ENCODE results near the gene HYAL2.

DNA sequence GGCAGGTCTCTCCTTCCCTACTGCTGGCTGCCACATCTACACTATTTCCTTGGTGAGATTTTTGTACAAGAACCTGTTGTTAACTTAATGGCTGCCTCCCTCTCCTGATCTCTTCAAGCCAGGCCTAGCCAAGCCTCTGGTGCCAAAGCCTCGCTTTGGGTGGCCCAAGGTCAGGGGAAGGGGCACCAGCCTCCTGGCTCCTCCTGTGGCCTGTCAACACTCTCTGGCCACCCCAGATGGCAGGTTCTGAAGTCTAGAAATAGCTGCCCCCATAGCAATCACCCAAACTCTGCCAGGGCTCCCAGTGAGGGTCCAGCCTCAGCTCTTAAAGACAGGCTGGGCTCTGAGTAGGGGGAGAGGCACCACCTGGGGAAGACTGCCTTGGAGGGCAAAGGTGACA, 35.3 kb downstream of the HYAL2 start:
- TF ChIP-seq RARB (CRISPR knock-in tag; IDR thresholded peaks at IDR 0.05) (no peak), ZC3H10 (CRISPR knock-in tag; IDR thresholded peaks at IDR 0.05) (no peak), ZFP30 (CRISPR knock-in tag; IDR thresholded peaks at IDR 0.05) (no peak), ARNTL (CRISPR knock-in tag; IDR thresholded peaks at IDR 0.05; ENCODE audit: borderline replicate concordance, low read depth) (no peak), ZNF70 (CRISPR knock-in tag; IDR thresholded peaks at IDR 0.05) (no peak), ZNF565 (CRISPR knock-in tag; conservative IDR thresholded peaks at IDR 0.05; ENCODE audit: low read depth) (no peak), GLIS3 (CRISPR knock-in tag; IDR thresholded peaks at IDR 0.05) (no peak), BACH2 (CRISPR knock-in tag; IDR thresholded peaks at IDR 0.05; ENCODE audit: borderline replicate concordance) (no peak)
- TF ChIP-seq, protein P1, sequence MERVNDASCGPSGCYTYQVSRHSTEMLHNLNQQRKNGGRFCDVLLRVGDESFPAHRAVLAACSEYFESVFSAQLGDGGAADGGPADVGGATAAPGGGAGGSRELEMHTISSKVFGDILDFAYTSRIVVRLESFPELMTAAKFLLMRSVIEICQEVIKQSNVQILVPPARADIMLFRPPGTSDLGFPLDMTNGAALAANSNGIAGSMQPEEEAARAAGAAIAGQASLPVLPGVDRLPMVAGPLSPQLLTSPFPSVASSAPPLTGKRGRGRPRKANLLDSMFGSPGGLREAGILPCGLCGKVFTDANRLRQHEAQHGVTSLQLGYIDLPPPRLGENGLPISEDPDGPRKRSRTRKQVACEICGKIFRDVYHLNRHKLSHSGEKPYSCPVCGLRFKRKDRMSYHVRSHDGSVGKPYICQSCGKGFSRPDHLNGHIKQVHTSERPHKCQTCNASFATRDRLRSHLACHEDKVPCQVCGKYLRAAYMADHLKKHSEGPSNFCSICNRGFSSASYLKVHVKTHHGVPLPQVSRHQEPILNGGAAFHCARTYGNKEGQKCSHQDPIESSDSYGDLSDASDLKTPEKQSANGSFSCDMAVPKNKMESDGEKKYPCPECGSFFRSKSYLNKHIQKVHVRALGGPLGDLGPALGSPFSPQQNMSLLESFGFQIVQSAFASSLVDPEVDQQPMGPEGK (CRISPR knock-in tag; IDR thresholded peaks at IDR 0.05; ENCODE audit: borderline replicate concordance), result no peak
- TF ChIP-seq, protein P2, sequence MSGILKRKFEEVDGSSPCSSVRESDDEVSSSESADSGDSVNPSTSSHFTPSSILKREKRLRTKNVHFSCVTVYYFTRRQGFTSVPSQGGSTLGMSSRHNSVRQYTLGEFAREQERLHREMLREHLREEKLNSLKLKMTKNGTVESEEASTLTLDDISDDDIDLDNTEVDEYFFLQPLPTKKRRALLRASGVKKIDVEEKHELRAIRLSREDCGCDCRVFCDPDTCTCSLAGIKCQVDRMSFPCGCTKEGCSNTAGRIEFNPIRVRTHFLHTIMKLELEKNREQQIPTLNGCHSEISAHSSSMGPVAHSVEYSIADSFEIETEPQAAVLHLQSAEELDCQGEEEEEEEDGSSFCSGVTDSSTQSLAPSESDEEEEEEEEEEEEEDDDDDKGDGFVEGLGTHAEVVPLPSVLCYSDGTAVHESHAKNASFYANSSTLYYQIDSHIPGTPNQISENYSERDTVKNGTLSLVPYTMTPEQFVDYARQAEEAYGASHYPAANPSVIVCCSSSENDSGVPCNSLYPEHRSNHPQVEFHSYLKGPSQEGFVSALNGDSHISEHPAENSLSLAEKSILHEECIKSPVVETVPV (CRISPR knock-in tag; IDR thresholded peaks at IDR 0.05), result no peak

Data from SK-N-SH treated with all-trans-retinoic acid at 6 μM for 48 hours (cell line).